HG02610 (cell line): Measurements from ENCODE around the gene PHAX.
"Not testable (repeated sequence)": the region's sequence is repeated elsewhere in the genome, so short reads cannot be mapped to it uniquely, and the experiment has no call there.

ENCODE experiments used
- ATAC-seq: cut with Tn5 transposase; IDR thresholded peaks from one replicate; pipeline ENCODE4 v1.9.1; 2021; ENCODE audit warnings: mild to moderate bottlenecking, moderate library complexity; ENCODE audit not compliant: unreplicated experiment

PHAX gene

DNA sequence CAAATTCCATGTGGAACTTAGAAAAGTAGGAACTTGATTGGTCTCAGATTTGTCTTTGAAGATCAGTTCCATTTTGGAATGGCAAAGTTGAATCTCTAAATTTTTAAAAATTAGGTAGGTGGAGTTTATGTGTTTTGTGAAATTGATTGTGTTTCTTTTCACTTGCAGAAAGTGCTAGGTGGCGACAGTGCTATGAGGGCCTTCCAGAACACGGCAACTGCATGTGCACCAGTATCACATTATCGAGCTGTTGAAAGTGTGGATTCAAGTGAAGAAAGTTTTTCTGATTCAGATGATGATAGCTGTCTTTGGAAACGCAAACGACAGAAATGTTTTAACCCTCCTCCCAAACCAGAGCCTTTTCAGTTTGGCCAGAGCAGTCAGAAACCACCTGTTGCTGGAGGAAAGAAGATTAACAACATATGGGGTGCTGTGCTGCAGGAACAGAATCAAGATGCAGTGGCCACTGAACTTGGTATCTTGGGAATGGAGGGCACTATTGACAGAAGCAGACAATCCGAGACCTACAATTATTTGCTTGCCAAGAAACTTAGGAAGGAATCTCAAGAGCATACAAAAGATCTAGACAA lies 2.8 kb downstream of the PHAX start:
- no peak for ATAC-seq

GRCh38 chr5:126605525-126605924 lies 4.8 kb downstream of the PHAX start:
- ATAC-seq: no peak

DNA sequence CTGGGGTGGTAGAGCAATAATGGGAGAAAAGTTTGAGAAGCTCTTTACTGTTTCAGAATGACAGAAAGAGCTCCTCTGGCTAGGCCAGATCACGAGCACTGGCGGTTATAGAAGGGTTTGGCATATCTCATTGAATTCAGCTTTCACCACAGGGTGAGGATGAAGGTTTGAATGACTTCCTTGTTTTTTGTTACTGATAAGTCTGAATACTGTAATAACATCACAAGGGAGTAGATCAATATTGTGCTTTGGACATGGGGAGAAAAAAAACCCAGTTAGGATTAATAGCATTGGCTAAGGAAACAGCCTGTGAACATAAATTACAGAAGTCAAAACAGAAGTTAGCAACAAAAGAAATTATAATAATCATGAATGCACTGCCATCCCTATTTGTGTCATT lies 9.4 kb downstream of the PHAX start:
- no peak for ATAC-seq

- no peak for ATAC-seq
These were observed 9.9 kb downstream of the PHAX start for GRCh38 chr5:126610616-126611015.

DNA sequence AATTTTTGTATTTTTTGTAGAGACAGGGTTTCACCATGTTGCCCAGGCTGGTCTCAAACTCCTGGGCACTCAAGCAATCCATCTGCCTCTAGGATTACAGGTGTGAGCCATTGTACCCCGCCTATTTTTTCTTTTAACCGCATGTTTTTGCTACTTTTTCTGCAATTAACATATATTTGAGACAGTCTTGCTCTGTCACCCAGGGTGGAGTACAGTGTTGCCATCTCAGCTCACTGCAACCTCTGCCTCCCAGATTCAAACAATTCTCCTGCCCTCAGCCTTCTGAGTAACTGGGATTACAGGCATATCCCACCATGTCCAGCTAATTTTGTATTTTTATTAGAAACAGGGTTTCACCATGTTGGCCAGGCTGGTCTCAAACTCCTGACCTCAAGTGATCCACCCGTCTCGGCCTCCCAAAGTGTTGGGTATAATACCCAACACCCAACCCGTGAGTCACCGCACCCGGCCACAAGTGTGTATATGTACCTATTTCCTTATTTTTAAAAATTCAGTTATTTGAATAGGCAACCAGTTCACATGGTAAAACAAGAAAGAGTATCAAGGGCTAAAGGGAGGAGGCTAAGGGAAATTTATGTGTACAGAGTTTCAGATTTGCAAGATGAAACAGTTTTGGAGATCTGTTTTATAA lies 13.3 kb downstream of the PHAX start:
- ATAC-seq: no peak

DNA sequence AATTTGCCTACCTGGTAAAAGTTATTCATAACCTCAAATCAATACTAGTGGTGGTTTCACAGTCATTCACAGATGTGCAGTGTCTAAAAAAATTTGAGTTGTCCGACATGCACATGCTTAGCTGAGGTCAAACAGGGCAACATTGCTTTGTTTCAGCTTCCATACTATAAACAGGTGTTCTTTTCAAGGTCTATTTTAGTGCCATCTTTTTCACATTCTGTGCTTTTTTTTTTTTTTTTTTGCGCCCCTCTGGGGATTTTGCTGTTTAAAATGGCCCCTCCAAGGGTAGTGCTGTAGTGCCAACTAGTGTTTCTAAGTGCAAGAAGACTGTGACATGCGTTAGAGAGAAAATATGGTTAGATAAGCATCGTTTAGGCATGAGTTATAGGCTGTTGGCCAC lies 14.5 kb downstream of the PHAX start:
- peak; percentile 88 for ATAC-seq

- not testable (repeated sequence) for ATAC-seq
These were observed 16.9 kb downstream of the PHAX start for GRCh38 chr5:126617603-126618002.

GRCh38 chr5:126619781-126620180 lies 19.0 kb downstream of the PHAX start:
- ATAC-seq: no peak

GRCh38 chr5:126624534-126624933 lies 23.8 kb downstream of the PHAX start:
- ATAC-seq: no peak

DNA sequence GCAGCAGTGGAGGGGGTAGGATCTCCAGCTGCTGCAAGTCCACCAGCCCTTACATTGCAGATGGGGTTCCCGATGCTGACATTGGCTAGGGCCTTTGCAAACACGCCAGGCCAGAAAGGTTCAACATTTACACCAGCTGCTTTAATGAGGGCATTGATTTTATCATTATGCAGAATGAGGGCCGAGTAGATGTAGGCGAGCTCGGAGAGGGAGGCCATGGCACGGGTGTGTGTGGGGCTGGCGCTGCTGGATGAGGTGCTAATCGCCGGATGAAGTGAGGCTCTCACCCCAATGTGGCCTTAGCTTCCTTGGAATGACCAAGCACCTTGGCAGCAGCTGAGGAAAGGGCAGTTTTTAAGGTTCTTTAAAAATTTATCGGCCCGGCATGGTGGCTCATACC lies 27.4 kb downstream of the PHAX start:
- ATAC-seq: no peak

- ATAC-seq: no peak
These were observed 31.2 kb downstream of the PHAX start for GRCh38 chr5:126631920-126632319.

- ATAC-seq: no peak
These were observed 32.8 kb downstream of the PHAX start for GRCh38 chr5:126633552-126633951.

- no peak for ATAC-seq
These were observed 34.8 kb downstream of the PHAX start for GRCh38 chr5:126635585-126635984.

DNA sequence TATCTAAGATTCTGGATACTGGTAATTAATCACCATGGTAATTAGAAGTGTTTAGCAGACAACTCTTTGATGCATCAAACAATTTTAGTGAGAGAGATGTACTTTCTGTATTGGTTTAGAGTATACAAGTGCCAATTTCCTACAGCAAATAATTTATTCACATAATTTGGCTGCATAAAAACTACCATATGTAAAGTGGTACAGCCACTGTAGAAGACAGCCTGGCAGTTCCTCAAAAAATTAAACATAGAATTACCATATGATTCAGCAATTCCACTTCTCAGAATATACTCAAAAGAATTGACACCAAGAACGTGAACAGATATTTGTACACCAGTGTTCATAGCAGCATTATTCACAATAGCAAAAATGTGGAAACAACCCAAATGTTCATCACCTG lies 36.2 kb downstream of the PHAX start:
- ATAC-seq: no peak

DNA sequence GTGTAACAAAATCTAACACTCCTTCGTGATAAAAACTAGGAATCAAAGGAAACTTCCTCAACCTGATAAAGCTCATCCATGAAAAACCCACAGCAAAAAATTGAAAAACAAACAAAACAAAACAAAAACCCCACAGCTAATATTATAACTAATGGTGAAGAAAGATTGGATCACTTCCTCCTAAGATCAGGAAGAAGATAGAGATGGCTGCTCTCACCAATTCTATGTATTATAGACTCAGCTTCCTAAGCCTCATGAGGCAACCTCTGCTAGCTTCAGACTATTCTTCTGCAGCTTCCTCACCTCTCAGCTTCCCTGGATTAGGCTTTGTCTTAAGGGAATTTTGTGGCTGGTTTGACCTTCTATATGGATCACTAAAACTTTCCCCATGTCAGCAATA lies 40.1 kb downstream of the PHAX start:
- no peak for ATAC-seq

- ATAC-seq: no peak
These were observed 40.6 kb downstream of the PHAX start for GRCh38 chr5:126641387-126641786.

DNA sequence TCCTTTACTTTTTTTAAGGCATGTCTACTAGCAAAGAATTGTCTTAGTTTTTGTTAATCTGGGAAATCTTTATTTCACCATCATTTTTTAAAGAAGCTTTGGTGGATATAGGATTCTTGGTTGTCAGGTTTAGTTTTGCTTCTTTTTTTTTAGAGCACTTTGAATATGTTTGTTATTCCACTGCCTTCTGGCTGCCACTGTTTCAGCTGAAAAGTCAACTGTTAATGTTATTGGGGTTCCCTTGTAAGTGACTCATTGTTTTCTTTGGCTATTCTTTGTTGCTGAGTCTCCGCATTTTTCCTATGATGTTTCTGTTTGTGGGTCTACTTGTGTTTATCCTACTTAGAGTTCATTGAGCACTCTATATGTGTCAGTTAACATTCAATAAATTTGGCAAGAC lies 44.4 kb downstream of the PHAX start:
- ATAC-seq: no peak

- ATAC-seq: no peak
These were observed 46.3 kb downstream of the PHAX start for GRCh38 chr5:126647071-126647470.

GRCh38 chr5:126648471-126648870 lies 47.7 kb downstream of the PHAX start:
- ATAC-seq: no peak

DNA sequence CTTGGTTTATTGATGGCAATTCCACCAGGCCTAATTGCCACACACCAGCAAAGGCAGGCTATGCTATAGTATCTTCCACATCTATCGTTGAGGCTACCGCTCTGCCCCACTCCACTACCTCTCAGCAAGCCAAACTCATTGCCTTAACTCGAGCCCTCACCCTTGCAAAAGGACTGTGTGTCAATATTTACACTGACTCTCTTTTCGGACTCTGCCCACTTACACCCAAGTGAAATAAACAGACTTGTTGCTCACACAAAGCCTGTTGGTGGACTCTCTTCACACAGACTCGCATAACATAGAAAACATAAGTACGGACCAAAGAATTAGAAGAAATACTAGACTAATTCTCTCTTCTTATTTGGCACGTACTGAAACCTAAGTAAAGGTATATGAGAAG lies 48.3 kb downstream of the PHAX start:
- not testable (repeated sequence) for ATAC-seq

GRCh38 chr5:126649709-126650108 lies 49.0 kb downstream of the PHAX start:
- ATAC-seq: not testable (repeated sequence)

DNA sequence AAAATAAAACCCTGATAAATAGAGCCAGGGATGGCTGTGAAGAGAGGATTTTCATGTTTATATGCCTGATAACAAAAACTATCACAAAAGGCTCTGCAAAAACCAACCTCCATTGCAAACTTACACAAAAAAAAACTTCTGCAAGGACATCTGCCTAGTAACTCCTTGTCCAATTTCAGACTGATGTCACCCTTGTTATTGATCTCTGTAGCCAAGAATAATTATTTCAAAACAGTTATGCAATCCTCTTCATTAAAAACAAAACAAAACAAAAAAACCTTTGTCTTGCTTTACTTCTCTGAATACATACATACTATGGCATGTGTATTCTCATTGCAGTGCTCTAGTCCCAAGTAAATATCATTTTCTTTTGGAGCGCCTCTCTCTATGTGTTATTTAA lies 49.7 kb downstream of the PHAX start:
- no peak for ATAC-seq

DNA sequence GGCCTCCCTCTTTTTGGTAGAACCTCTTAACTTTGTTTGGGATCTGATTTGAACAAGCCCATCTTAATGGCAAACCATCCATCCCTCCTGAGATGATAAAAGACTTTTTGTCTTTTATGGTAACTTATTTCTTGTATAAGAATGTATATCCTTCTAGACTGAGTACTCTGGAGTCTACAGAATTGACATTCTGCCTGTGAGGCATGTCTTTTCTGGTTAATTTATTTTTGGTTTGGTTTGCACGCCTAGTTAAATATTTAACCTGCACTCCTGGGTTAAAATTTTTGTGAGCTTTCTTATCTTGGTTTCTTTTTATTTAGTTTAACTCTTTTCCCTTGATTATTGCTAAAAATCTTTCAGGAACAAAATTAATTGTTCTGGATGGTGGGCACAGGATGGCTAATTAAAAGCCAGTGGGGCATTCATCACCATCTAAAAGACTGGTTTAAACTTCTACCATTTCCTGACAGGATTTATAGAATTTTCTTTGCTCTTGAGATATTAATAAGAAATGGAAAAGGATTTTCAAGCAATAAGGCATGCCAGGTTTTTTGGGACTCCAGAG lies 50.3 kb downstream of the PHAX start:
- no peak for ATAC-seq
